Activated naive CD8-positive, alpha-beta T cell treated with anti-CD3 and anti-CD28 coated beads, Interleukin-2, amount 50 U/mL, for 24 hours (primary cell): Measurements from ENCODE around the gene SLCO4A1.

Experiments
- ATAC-seq: fragments of 150-1000 bp; cut with Tn5 transposase; one replicate; pipeline ENCODE4 v1.10.0; 2021
- DNase-seq: peaks from one replicate; pipeline ENCODE4 v3.0.0; 2021
- H3K27ac Mint-ChIP-seq: one replicate; pipeline ENCODE4 v1.8.0; 2021; ENCODE audit warnings: mild to moderate bottlenecking, mixed read lengths
- H3K27me3 Mint-ChIP-seq: one replicate; pipeline ENCODE4 v1.8.0; 2021; ENCODE audit warnings: mixed read lengths
- H3K36me3 Mint-ChIP-seq: one replicate; pipeline ENCODE4 v1.8.0; 2021; ENCODE audit warnings: low read depth, mixed read lengths
- H3K4me1 Mint-ChIP-seq: one replicate; pipeline ENCODE4 v1.8.0; 2021; ENCODE audit warnings: mixed read lengths
- H3K4me3 Mint-ChIP-seq: one replicate; pipeline ENCODE4 v1.8.0; 2021; ENCODE audit warnings: mild to moderate bottlenecking, moderate library complexity, mixed read lengths
- H3K9me3 Mint-ChIP-seq: one replicate; pipeline ENCODE4 v1.8.0; 2021; ENCODE audit warnings: mixed read lengths

The SLCO4A1 gene

DNA sequence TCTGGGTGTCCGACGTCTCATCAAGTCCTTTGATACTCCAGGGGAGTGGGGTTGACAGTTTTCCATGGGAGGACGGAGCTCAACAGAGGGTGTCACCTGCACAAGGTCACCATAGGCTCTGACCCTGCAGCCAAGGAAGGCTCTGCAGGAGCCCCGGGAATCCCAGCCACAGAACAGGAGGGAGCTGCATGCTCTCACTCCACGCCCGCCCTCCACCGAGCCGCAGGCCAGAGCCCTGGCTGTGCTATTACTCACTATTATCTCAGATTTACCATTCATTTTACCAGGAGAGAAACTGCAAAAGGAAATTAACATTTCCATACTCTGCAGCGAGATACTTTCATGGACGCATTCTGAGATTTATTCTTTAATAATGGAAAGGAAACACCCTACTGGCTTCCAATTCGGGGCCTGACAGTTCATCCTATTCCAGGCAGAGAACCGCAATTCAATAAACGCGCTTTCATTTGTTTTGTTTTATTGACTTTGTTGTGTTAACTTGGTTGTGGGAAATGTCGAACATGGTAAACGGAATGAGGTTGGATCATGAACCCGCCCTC is 48.0 kb downstream of the SLCO4A1 start:
- H3K27me3 Mint-ChIP-seq = peaks cover 7% of the 10 kb centered on the region
- no peak overlapping the region for H3K4me3 Mint-ChIP-seq
- DNase-seq (no peak), ATAC-seq (no peak)
- peaks cover 10% of the 10 kb centered on the region for H3K4me1 Mint-ChIP-seq
- no peaks in the 10 kb centered on the region for H3K9me3 Mint-ChIP-seq
- no peak overlapping the region for H3K27ac Mint-ChIP-seq
- no peaks in the 10 kb centered on the region for H3K36me3 Mint-ChIP-seq

- Mint-ChIP-seq H3K27ac (no peak overlapping the region), H3K36me3 (no peaks in the 10 kb centered on the region), H3K27me3 (peaks cover 4% of the 10 kb centered on the region), H3K4me3 (no peak overlapping the region), H3K9me3 (no peaks in the 10 kb centered on the region), H3K4me1 (peaks cover 6% of the 10 kb centered on the region)
- DNase-seq (no peak), ATAC-seq (no peak)
These were observed 49.2 kb downstream of the SLCO4A1 start for GRCh38 chr20:62691487-62691886.

DNA sequence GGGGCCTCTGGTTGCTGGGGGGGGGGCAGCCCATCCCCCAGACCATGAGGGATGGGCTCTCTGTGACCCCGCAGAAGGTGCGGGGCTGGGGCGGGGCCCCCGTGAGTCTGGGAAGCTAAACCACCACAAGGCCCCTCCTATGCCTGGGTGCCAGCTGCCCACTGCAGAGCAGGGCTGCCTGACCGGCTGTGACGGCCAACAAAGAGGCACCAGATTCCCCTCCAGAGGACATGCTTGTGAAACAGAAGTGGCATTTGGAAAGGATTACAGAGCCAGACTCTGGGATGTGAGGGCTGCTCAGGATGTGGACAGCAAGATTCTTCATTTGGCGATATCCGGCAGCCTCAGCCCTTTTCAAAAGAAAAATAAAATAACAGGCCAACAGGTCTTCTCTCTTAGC is 49.9 kb downstream of the SLCO4A1 start:
- no peaks in the 10 kb centered on the region for H3K9me3 Mint-ChIP-seq
- peaks cover 4% of the 10 kb centered on the region for H3K27me3 Mint-ChIP-seq
- no peak overlapping the region for H3K4me3 Mint-ChIP-seq
- H3K27ac Mint-ChIP-seq = no peak overlapping the region
- DNase-seq = no peak
- no peak for ATAC-seq
- peaks cover 4% of the 10 kb centered on the region for H3K4me1 Mint-ChIP-seq
- no peaks in the 10 kb centered on the region for H3K36me3 Mint-ChIP-seq

DNA sequence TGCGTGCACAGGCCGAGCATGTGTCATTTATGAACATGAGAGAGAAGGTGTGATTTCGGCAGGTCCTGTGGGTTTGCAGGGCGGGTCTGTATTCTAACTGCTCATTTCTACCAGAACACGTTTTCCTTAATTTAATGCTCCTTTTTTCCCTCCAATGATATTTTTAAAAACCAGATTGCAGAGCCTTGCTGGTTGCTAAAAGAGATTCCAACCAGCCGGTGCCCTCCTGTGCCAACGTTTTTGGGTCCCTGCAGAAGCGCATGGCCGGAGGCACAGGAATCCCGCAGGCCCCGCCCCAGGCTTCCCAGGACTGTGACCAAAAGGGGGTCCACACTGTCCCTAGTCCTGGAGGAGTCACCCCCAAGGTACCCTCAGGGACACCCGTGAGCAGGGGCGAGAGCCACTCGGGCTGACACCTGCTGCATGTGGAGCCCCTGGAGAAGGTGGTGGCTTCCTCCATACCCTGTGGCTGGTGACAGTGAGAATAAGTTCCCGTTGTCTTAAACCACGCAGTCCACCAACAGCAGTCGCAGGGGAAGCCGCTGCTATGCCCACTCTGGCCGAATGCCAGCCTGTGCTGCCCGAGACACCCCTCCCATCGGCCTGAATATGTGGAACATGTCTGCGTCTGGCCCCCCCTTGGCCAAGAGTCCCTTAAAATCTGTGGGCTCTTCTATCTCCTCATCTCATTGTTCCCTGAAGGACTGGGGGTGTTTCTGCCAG is 50.7 kb downstream of the SLCO4A1 start:
- DNase-seq (no peak), ATAC-seq (no peak)
- Mint-ChIP-seq H3K4me1 (peaks cover 4% of the 10 kb centered on the region), H3K27me3 (peaks cover 4% of the 10 kb centered on the region), H3K36me3 (no peaks in the 10 kb centered on the region), H3K9me3 (no peaks in the 10 kb centered on the region), H3K4me3 (no peak overlapping the region), H3K27ac (no peak overlapping the region)

- H3K4me3 Mint-ChIP-seq = no peak overlapping the region
- ATAC-seq (no peak), DNase-seq (no peak)
- peaks cover 4% of the 10 kb centered on the region for H3K4me1 Mint-ChIP-seq
- no peaks in the 10 kb centered on the region for H3K9me3 Mint-ChIP-seq
- no peaks in the 10 kb centered on the region for H3K36me3 Mint-ChIP-seq
- H3K27me3 Mint-ChIP-seq = peaks cover 4% of the 10 kb centered on the region
- H3K27ac Mint-ChIP-seq = no peak overlapping the region
These were observed 51.2 kb downstream of the SLCO4A1 start for GRCh38 chr20:62693524-62693922.

GRCh38 chr20:62694106-62694505 is 51.8 kb downstream of the SLCO4A1 start:
- Mint-ChIP-seq H3K27ac (no peak overlapping the region), H3K4me3 (no peak overlapping the region), H3K4me1 (peaks cover 4% of the 10 kb centered on the region), H3K27me3 (peaks cover 4% of the 10 kb centered on the region), H3K9me3 (no peaks in the 10 kb centered on the region), H3K36me3 (no peaks in the 10 kb centered on the region)
- DNase-seq (no peak), ATAC-seq (no peak)

DNA sequence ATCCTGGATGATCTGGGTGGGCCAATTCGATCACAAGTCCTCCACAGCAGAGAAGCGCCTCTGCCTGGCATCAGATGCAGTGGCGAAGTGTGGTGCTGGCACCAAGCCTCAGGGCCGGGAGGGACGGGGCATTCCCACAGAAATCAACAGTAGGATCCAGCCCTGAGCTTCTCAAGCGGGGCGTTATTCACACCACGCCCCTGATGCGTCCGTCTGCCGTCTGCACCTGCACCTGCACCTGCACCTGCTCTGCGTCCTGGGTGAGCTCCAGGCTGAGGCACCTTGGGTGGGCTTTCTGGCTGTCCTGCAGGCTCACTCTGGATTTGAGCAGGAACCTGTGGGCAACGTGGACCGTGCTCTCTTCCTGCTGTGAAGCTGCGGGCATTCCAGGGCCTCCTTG is 52.6 kb downstream of the SLCO4A1 start:
- peaks cover 4% of the 10 kb centered on the region for H3K27me3 Mint-ChIP-seq
- no peaks in the 10 kb centered on the region for H3K9me3 Mint-ChIP-seq
- H3K4me3 Mint-ChIP-seq = no peak overlapping the region
- H3K4me1 Mint-ChIP-seq = peaks cover 4% of the 10 kb centered on the region
- no peaks in the 10 kb centered on the region for H3K36me3 Mint-ChIP-seq
- H3K27ac Mint-ChIP-seq = no peak overlapping the region
- no peak for DNase-seq
- ATAC-seq = no peak

GRCh38 chr20:62695448-62696414 is 53.4 kb downstream of the SLCO4A1 start:
- Mint-ChIP-seq H3K27me3 (peaks cover 4% of the 10 kb centered on the region), H3K9me3 (no peaks in the 10 kb centered on the region), H3K4me1 (peaks cover 4% of the 10 kb centered on the region), H3K27ac (no peak overlapping the region), H3K36me3 (no peaks in the 10 kb centered on the region), H3K4me3 (no peak overlapping the region)
- ATAC-seq (no peak), DNase-seq (no peak)

- DNase-seq (no peak), ATAC-seq (no peak)
- H3K9me3 Mint-ChIP-seq = no peaks in the 10 kb centered on the region
- H3K27ac Mint-ChIP-seq = no peak overlapping the region
- H3K36me3 Mint-ChIP-seq = no peaks in the 10 kb centered on the region
- peaks cover 2% of the 10 kb centered on the region for H3K4me1 Mint-ChIP-seq
- H3K27me3 Mint-ChIP-seq = peaks cover 4% of the 10 kb centered on the region
- H3K4me3 Mint-ChIP-seq = no peak overlapping the region
These were observed 54.2 kb downstream of the SLCO4A1 start for GRCh38 chr20:62696434-62696957.

DNA sequence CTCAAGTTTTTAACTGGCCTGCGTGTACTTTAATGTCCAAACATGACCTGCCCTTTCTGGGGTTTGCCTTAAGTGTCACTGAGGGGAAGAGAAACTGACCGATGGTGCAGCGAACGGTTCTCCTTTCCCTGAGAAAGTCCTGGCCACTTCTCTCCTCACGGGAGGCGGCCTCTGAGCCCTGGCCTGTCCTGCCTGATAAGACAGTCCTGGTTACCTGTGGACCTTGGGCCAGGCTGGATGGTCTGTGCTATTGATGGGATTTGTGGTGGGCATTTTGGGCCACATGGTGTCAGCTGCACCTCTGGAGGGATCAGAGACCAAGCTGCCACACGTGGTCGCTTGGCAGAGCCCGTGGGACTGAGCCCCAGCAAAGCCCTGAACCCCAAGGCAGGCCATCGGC is 54.7 kb downstream of the SLCO4A1 start:
- Mint-ChIP-seq H3K36me3 (no peaks in the 10 kb centered on the region), H3K27ac (no peak overlapping the region), H3K9me3 (no peaks in the 10 kb centered on the region), H3K4me3 (no peak overlapping the region), H3K27me3 (peaks cover 4% of the 10 kb centered on the region), H3K4me1 (no peaks in the 10 kb centered on the region)
- DNase-seq (no peak), ATAC-seq (no peak)

DNA sequence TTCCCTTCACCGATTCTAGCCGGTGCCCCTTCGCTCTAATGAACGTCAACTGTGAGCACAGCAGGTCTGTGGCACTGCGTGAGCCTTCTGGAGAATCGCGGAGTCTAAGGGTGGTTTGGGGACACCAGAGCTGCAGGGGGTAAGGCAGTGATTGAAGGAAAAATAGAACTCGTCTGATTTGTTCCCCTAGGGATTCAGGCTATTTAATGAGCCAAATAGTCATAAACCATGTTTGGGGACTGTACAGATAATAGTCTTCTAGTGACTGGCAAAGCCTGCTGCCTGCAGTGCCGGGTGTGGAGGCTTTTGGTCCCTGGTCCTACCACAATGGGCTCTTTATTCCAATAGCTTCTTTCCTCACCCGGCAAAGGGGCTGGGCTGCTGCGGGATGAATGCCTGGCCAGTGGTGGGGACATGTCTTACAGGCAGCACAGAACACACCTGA is 55.2 kb downstream of the SLCO4A1 start:
- ATAC-seq (no peak), DNase-seq (no peak)
- H3K27ac Mint-ChIP-seq = no peak overlapping the region
- no peaks in the 10 kb centered on the region for H3K4me1 Mint-ChIP-seq
- no peaks in the 10 kb centered on the region for H3K36me3 Mint-ChIP-seq
- no peaks in the 10 kb centered on the region for H3K9me3 Mint-ChIP-seq
- no peak overlapping the region for H3K4me3 Mint-ChIP-seq
- peaks cover 3% of the 10 kb centered on the region for H3K27me3 Mint-ChIP-seq

DNA sequence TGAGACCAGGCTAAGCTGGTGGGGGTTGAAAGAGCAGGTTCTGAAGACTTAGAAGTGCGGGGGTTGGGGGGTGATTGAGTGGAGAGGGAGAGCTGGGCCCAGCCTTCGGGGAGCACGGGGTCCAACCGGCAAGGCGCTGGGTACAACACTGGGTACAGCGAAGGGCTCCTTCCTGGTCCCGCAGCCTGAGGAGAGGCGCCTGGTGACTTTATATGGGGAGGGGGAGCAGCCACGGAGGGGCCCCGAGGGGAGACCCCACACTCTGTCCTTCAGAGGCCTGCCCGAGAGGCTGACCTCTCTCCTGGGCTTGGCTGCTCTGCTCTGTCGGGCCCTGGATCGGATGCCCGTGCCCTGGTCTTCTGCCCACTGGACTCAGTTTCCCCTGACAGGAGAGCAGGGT is 55.9 kb downstream of the SLCO4A1 start:
- DNase-seq = no peak

DNA sequence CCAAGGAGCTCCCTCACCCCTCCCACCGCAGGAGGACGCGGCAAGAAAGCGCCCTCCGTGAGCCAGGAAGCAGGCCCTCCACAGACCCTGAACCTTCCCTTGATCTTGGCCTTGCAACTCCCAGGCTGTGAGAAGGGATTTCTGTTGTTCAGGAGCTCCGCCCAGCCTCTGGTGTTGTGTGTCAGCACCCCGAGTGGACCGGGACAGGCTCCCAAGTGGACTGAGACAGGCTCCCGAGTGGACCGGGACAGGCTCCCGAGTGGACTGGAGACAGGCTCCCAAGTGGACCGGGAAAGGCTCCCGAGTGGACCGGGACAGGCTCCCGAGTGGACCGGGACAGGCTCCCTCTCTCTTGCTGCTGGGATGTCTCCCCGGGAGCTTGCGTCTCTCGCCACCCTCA is 57.0 kb downstream of the SLCO4A1 start:
- DNase-seq = no peak
- Mint-ChIP-seq H3K9me3 (no peaks in the 10 kb centered on the region), H3K4me3 (no peak overlapping the region), H3K27me3 (no peaks in the 10 kb centered on the region), H3K4me1 (peaks cover 4% of the 10 kb centered on the region), H3K36me3 (no peaks in the 10 kb centered on the region), H3K27ac (no peak overlapping the region)
- no peak for ATAC-seq

More for the DNA sequence above, 55.9 kb downstream of the SLCO4A1 start:
- Mint-ChIP-seq H3K36me3 (no peaks in the 10 kb centered on the region), H3K9me3 (no peaks in the 10 kb centered on the region), H3K4me3 (no peak overlapping the region), H3K27me3 (no peaks in the 10 kb centered on the region), H3K4me1 (no peaks in the 10 kb centered on the region), H3K27ac (no peak overlapping the region)
- no peak for ATAC-seq

DNA sequence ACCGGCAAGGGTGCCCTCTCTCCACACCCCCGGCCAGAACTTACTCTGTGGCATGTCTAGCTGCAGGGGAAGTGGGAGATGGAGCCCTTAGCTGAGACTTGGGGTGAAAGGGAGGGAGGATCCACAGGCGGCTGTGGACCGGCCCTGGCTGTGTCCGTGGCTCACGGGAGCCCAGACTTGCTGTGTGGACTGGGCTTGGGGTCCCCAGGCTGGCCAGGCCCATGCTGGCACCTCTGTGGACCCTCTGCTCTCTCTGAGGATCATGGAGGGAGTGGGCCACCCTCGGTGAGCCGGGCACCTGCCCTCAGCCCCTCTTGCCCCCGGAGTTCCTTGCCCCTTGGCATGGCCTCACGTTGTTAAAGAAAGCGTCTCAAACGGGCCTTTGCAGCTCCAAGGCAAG is 57.4 kb downstream of the SLCO4A1 start:
- no peaks in the 10 kb centered on the region for H3K27me3 Mint-ChIP-seq
- no peaks in the 10 kb centered on the region for H3K9me3 Mint-ChIP-seq
- peaks cover 4% of the 10 kb centered on the region for H3K4me1 Mint-ChIP-seq
- ATAC-seq = no peak
- H3K4me3 Mint-ChIP-seq = no peak overlapping the region
- DNase-seq = no peak
- no peak overlapping the region for H3K27ac Mint-ChIP-seq
- H3K36me3 Mint-ChIP-seq = no peaks in the 10 kb centered on the region
